Muscle layer of duodenum (tissue), 2 donors: ENCODE measurements around the gene CDK14.
"Not testable (repeated sequence)": the region's sequence is repeated elsewhere in the genome, so short reads cannot be mapped to it uniquely, and the experiment has no call there.

Experiments
- H3K27ac ChIP-seq: one replicate; pipeline ENCODE4 v1.7.0; 2013; ENCODE audit warnings: mild to moderate bottlenecking, low read length
- H3K27me3 ChIP-seq: one replicate; pipeline ENCODE4 v1.7.0; 2013; ENCODE audit warnings: low read depth, mild to moderate bottlenecking, control low read depth, low read length
- H3K36me3 ChIP-seq, 2 donors: one replicate each; pipeline ENCODE4 v1.7.0; 2013; ENCODE audit warnings: low read length in 2 of 2, control low read depth in 1 of 2, mild to moderate bottlenecking in 1 of 2; ENCODE audit not compliant: insufficient read depth in 2 of 2, control insufficient read depth in 1 of 2
- H3K4me1 ChIP-seq, 2 donors: one replicate each; pipeline ENCODE4 v1.7.0; 2013; ENCODE audit warnings: low read length in 2 of 2, mild to moderate bottlenecking in 2 of 2, control low read depth in 1 of 2, moderate library complexity in 1 of 2; ENCODE audit not compliant: insufficient read depth in 2 of 2, control insufficient read depth in 1 of 2
- H3K4me3 ChIP-seq, 2 donors: one replicate each; pipeline ENCODE4 v1.7.0; 2013; ENCODE audit warnings: low read length in 2 of 2, low read depth in 1 of 2, mild to moderate bottlenecking in 1 of 2
- H3K9me3 ChIP-seq, 2 donors: one replicate each; pipeline ENCODE4 v1.7.0; 2013; ENCODE audit warnings: low read length in 2 of 2, control low read depth in 1 of 2, mild to moderate bottlenecking in 1 of 2; ENCODE audit not compliant: control insufficient read depth in 1 of 2
- donor health status: healthy.

The CDK14 gene

GRCh38 chr7:90775383-90775965 is 179.4 kb downstream of the CDK14 start:
- Histone ChIP-seq H3K27ac (no peak overlapping the region), H3K36me3 (no peaks in the 10 kb centered on the region), H3K4me3 (no peak overlapping the region), H3K27me3 (no peaks in the 10 kb centered on the region), H3K4me1 (peaks cover 0 to 13% of the 10 kb centered on the region in 2 donors), H3K9me3 (no peaks in the 10 kb centered on the region)

GRCh38 chr7:90777041-90777440 is 180.9 kb downstream of the CDK14 start:
- no peaks in the 10 kb centered on the region for H3K9me3 ChIP-seq
- no peak overlapping the region for H3K27ac ChIP-seq
- no peak overlapping the region for H3K4me3 ChIP-seq
- no peaks in the 10 kb centered on the region for H3K27me3 ChIP-seq
- H3K4me1 ChIP-seq: peaks cover 0 to 13% of the 10 kb centered on the region in 2 donors
- no peaks in the 10 kb centered on the region for H3K36me3 ChIP-seq

GRCh38 chr7:90777465-90777864 is 181.3 kb downstream of the CDK14 start:
- no peak overlapping the region for H3K27ac ChIP-seq

GRCh38 chr7:90777886-90778285 is 181.8 kb downstream of the CDK14 start:
- Histone ChIP-seq H3K36me3 (no peaks in the 10 kb centered on the region), H3K27me3 (no peaks in the 10 kb centered on the region), H3K4me1 (peaks cover 0 to 13% of the 10 kb centered on the region in 2 donors), H3K4me3 (no peak overlapping the region), H3K9me3 (no peaks in the 10 kb centered on the region), H3K27ac (no peak overlapping the region)

More at GRCh38 chr7:90777465-90777864, 181.3 kb downstream of the CDK14 start:
- Histone ChIP-seq H3K27me3 (no peaks in the 10 kb centered on the region), H3K9me3 (no peaks in the 10 kb centered on the region), H3K4me3 (no peak overlapping the region), H3K36me3 (no peaks in the 10 kb centered on the region), H3K4me1 (peaks cover 0 to 13% of the 10 kb centered on the region in 2 donors)

- H3K4me1 ChIP-seq: no peaks in the 10 kb centered on the region
- no peaks in the 10 kb centered on the region for H3K27me3 ChIP-seq
- H3K9me3 ChIP-seq: no peaks in the 10 kb centered on the region
- H3K36me3 ChIP-seq: peaks cover 0 to 3% of the 10 kb centered on the region in 2 donors
- no peak overlapping the region for H3K27ac ChIP-seq
- H3K4me3 ChIP-seq: no peak overlapping the region
These were observed 191.9 kb downstream of the CDK14 start for GRCh38 chr7:90788052-90788451.

GRCh38 chr7:90789736-90790306 is 193.7 kb downstream of the CDK14 start:
- Histone ChIP-seq H3K27ac (no peak overlapping the region), H3K36me3 (peaks cover 0 to 3% of the 10 kb centered on the region in 2 donors), H3K4me1 (no peaks in the 10 kb centered on the region), H3K9me3 (no peaks in the 10 kb centered on the region), H3K27me3 (no peaks in the 10 kb centered on the region), H3K4me3 (no peak overlapping the region)

- Histone ChIP-seq H3K4me3 (no peak overlapping the region), H3K36me3 (peaks cover 0 to 3% of the 10 kb centered on the region in 2 donors), H3K9me3 (no peaks in the 10 kb centered on the region), H3K27me3 (no peaks in the 10 kb centered on the region), H3K4me1 (no peaks in the 10 kb centered on the region), H3K27ac (no peak overlapping the region)
These were observed 195.5 kb downstream of the CDK14 start for GRCh38 chr7:90791596-90791995.

- Histone ChIP-seq H3K36me3 (peaks cover 0 to 3% of the 10 kb centered on the region in 2 donors), H3K27ac (no peak overlapping the region), H3K27me3 (no peaks in the 10 kb centered on the region), H3K9me3 (no peaks in the 10 kb centered on the region), H3K4me1 (no peaks in the 10 kb centered on the region), H3K4me3 (no peak overlapping the region)
These were observed 196.2 kb downstream of the CDK14 start for GRCh38 chr7:90792301-90792700.

GRCh38 chr7:90794234-90794633 is 198.1 kb downstream of the CDK14 start:
- H3K4me1 ChIP-seq, H3K9me3 ChIP-seq, H3K4me3 ChIP-seq, H3K36me3 ChIP-seq, H3K27me3 ChIP-seq, H3K27ac ChIP-seq: not testable (repeated sequence)

- Histone ChIP-seq H3K27me3 (no peaks in the 10 kb centered on the region), H3K36me3 (no peaks in the 10 kb centered on the region)
These were observed 201.5 kb downstream of the CDK14 start for GRCh38 chr7:90797596-90797995.

GRCh38 chr7:90804370-90804769 is 208.2 kb downstream of the CDK14 start:
- no peak overlapping the region for H3K4me3 ChIP-seq
- H3K9me3 ChIP-seq: no peaks in the 10 kb centered on the region
- no peak overlapping the region for H3K27ac ChIP-seq
- no peaks in the 10 kb centered on the region for H3K27me3 ChIP-seq
- H3K4me1 ChIP-seq: no peaks in the 10 kb centered on the region
- no peaks in the 10 kb centered on the region for H3K36me3 ChIP-seq

More at GRCh38 chr7:90797596-90797995, 201.5 kb downstream of the CDK14 start:
- no peaks in the 10 kb centered on the region for H3K9me3 ChIP-seq
- no peak overlapping the region for H3K27ac ChIP-seq
- H3K4me1 ChIP-seq: no peaks in the 10 kb centered on the region
- no peak overlapping the region for H3K4me3 ChIP-seq

GRCh38 chr7:90815552-90815951 is 219.4 kb downstream of the CDK14 start:
- H3K4me1 ChIP-seq, H3K27ac ChIP-seq, H3K27me3 ChIP-seq, H3K36me3 ChIP-seq, H3K4me3 ChIP-seq, H3K9me3 ChIP-seq: not testable (repeated sequence)
